ENCODE data around the gene RPS19BP1.

RPS19BP1 gene

GRCh38 chr22:39558950-39559349 lies 26.4 kb upstream of the RPS19BP1 start:
- no peak for DNase-seq

- no peak for DNase-seq
These were observed 25.7 kb upstream of the RPS19BP1 start for GRCh38 chr22:39558254-39558727.

- DNase-seq = peak; percentile 60
These were observed 24.7 kb upstream of the RPS19BP1 start for GRCh38 chr22:39556970-39557841.

GRCh38 chr22:39554151-39554550 lies 21.6 kb upstream of the RPS19BP1 start:
- DNase-seq = no peak

- DNase-seq = no peak
These were observed 20.9 kb upstream of the RPS19BP1 start for GRCh38 chr22:39553429-39553828.

- DNase-seq = no peak
These were observed 15.0 kb upstream of the RPS19BP1 start for GRCh38 chr22:39547587-39547947.

- no peak for DNase-seq
These were observed 14.5 kb upstream of the RPS19BP1 start for GRCh38 chr22:39546889-39547586.

- DNase-seq = peak; percentile 80
These were observed 13.1 kb upstream of the RPS19BP1 start for GRCh38 chr22:39545386-39546365.

GRCh38 chr22:39543095-39543494 lies 10.5 kb upstream of the RPS19BP1 start:
- DNase-seq = peak; percentile 49

GRCh38 chr22:39537975-39538374 lies 5.4 kb upstream of the RPS19BP1 start:
- DNase-seq = no peak

- DNase-seq = no peak
These were observed 4.2 kb upstream of the RPS19BP1 start for GRCh38 chr22:39536711-39537110.

GRCh38 chr22:39535831-39536449 lies 3.4 kb upstream of the RPS19BP1 start:
- no peak for DNase-seq

GRCh38 chr22:39535357-39535725 lies 2.8 kb upstream of the RPS19BP1 start:
- no peak for DNase-seq

GRCh38 chr22:39534591-39535356 lies 2.2 kb upstream of the RPS19BP1 start:
- peak; percentile 90 for DNase-seq

GRCh38 chr22:39534092-39534506 lies 1.6 kb upstream of the RPS19BP1 start:
- no peak for DNase-seq

- no peak for DNase-seq
These were observed 1.7 kb downstream of the RPS19BP1 start for GRCh38 chr22:39530692-39531331.

GRCh38 chr22:39530116-39530515 lies 2.4 kb downstream of the RPS19BP1 start:
- no peak for DNase-seq

GRCh38 chr22:39529487-39529851 lies 3.1 kb downstream of the RPS19BP1 start:
- no peak for DNase-seq

GRCh38 chr22:39528681-39529486 lies 3.7 kb downstream of the RPS19BP1 start:
- peak; percentile 95 for DNase-seq

- no peak for DNase-seq
These were observed 4.4 kb downstream of the RPS19BP1 start for GRCh38 chr22:39528080-39528661.
